Smooth muscle cell (in vitro differentiated cells): ENCODE results near the gene ELOA. TPM values are rescaled to one million over a fixed set of nuclear protein-coding genes. Genes with fewer than 3 reads are reported as not detected.

Experiments
- DNase-seq: peaks from one replicate; lab custom pipeline; 2025; ENCODE audit not compliant: unreplicated experiment; lab: John Stamatoyannopoulos, UW
- H2AFZ ChIP-seq: fragments of 200-600 bp; sonication (generic); 2 replicates; pipeline ENCODE4 v1.6.0; 2016; ENCODE audit warnings: antibody characterized with exemption, low read depth, mild to moderate bottlenecking
- H3F3A ChIP-seq: fragments of 200-600 bp; sonication (generic); 2 replicates; pipeline ENCODE4 v1.6.0; 2017; ENCODE audit warnings: antibody characterized with exemption, low read depth
- H3K27ac ChIP-seq: fragments of 200-600 bp; sonication (generic); 2 replicates; pipeline ENCODE4 v1.5.1; 2016; ENCODE audit warnings: low read depth, mild to moderate bottlenecking
- H3K27me3 ChIP-seq: fragments of 200-600 bp; sonication (generic); 2 replicates; pipeline ENCODE4 v1.6.1; 2016; ENCODE audit warnings: low read depth, mild to moderate bottlenecking
- H3K36me3 ChIP-seq: fragments of 200-600 bp; sonication (generic); 2 replicates; pipeline ENCODE4 v1.5.1; 2016; ENCODE audit warnings: low read depth
- H3K4me1 ChIP-seq: fragments of 200-600 bp; sonication (generic); 2 replicates; pipeline ENCODE4 v1.5.1; 2016; ENCODE audit warnings: low read depth
- H3K4me2 ChIP-seq: fragments of 200-600 bp; sonication (generic); 2 replicates; pipeline ENCODE4 v1.6.0; 2016; ENCODE audit warnings: mild to moderate bottlenecking
- H3K4me3 ChIP-seq: fragments of 200-600 bp; sonication (generic); 2 replicates; pipeline ENCODE4 v1.5.1; 2016; ENCODE audit warnings: mild to moderate bottlenecking
- H3K79me2 ChIP-seq: fragments of 200-600 bp; sonication (generic); 2 replicates; pipeline ENCODE4 v1.6.0; 2016; ENCODE audit warnings: low read depth, mild to moderate bottlenecking
- H3K9ac ChIP-seq: fragments of 200-600 bp; sonication (generic); 2 replicates; pipeline ENCODE4 v1.6.0; 2016; ENCODE audit warnings: low read depth
- H3K9me3 ChIP-seq: fragments of 200-600 bp; sonication (generic); replicated peaks from 2 replicates; pipeline ENCODE4 v1.5.1; 2016; ENCODE audit warnings: low read depth
- H4K20me1 ChIP-seq: fragments of 200-600 bp; sonication (generic); 2 replicates; pipeline ENCODE4 v1.6.0; 2016; ENCODE audit warnings: low read depth
- WGBS: methylation state at CpG from one replicate; pipeline ENCODE4 v1.1.7; 2016; ENCODE audit warnings: low lambda C conversion rate; 5-methylcytosine and 5-hydroxymethylcytosine counted together
- polyA plus RNA-seq: library from polyadenylated mRNA; unstranded; fragments of >200 nt; fragmentation: Nextera tagmentation; extraction: Ambion mirVana; gene quantifications from 2 replicates; pipeline ENCODE4 v1.2.1, GENCODE V29; 2016
- total RNA-seq: library from RNA; depleted of rRNA; stranded (reverse); fragments of >200 nt; gene quantifications from 2 replicates; pipeline ENCODE4 v1.2.3, GENCODE V29; 2014
- TF ChIP-seq, protein P1 (sequence below): fragments of 200-600 bp; sonication (generic); IDR thresholded peaks from 2 replicates; pipeline ENCODE4 v1.5.1; 2017; ENCODE audit warnings: borderline replicate concordance, mild to moderate bottlenecking, antibody characterized with exemption; ENCODE audit not compliant: insufficient read depth, poor library complexity, severe bottlenecking

The ELOA gene
- total and polyA plus RNA-seq, 2 experiments from 2014 or later, result 28.1 to 33.4 TPM

DNA sequence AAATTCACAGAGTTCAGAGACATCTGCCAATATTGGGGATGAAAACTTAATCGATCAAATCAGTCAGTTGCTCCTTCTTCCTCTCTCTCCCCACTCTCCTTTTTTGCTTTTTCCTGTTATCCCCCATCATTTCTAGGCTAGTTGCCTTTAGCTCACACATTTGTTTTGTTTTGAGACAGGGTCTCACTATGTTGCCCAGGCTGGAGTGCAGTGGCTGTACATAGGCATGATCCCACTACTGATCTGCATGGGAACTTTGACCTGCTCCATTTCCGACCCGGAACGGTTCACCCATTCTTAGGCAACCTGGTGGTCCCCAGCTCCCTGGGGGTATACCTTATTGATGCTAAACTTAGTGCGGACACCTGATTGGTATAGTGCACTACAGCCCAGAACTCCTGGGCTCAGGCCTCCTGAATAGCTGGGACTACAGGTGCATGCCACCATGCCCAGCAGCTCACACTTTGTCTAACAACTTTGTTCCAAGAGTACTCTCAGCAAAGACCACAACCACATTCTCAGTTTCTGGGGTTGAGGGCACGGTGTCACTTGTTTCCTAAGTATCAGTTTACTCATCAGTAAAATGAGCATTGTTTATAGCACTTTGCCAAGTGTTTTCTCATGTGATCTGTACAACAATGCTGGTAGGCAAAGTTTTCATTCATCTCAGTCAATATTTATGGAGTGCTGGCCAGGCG is 6.7 kb upstream of the ELOA start:
- H3K27me3 ChIP-seq, result no peaks in the 10 kb centered on the region
- H3K27ac ChIP-seq, result no peak overlapping the region
- peaks cover 9% of the 10 kb centered on the region for H3K79me2 ChIP-seq
- no peak overlapping the region for H3K4me2 ChIP-seq
- no peaks in the 10 kb centered on the region for H3F3A ChIP-seq
- WGBS, result 99% methylated on average over 7 of the region's 7 CpGs
- no peak overlapping the region for H3K4me3 ChIP-seq
- H2AFZ ChIP-seq, result no peak overlapping the region
- DNase-seq, result no peak
- peaks cover 53% of the 10 kb centered on the region for H4K20me1 ChIP-seq
- no peaks in the 10 kb centered on the region for H3K4me1 ChIP-seq
- H3K9me3 ChIP-seq, result no peaks in the 10 kb centered on the region
- H3K36me3 ChIP-seq, result no peaks in the 10 kb centered on the region
- TF ChIP-seq, protein P1, sequence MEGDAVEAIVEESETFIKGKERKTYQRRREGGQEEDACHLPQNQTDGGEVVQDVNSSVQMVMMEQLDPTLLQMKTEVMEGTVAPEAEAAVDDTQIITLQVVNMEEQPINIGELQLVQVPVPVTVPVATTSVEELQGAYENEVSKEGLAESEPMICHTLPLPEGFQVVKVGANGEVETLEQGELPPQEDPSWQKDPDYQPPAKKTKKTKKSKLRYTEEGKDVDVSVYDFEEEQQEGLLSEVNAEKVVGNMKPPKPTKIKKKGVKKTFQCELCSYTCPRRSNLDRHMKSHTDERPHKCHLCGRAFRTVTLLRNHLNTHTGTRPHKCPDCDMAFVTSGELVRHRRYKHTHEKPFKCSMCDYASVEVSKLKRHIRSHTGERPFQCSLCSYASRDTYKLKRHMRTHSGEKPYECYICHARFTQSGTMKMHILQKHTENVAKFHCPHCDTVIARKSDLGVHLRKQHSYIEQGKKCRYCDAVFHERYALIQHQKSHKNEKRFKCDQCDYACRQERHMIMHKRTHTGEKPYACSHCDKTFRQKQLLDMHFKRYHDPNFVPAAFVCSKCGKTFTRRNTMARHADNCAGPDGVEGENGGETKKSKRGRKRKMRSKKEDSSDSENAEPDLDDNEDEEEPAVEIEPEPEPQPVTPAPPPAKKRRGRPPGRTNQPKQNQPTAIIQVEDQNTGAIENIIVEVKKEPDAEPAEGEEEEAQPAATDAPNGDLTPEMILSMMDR, result no peak
- H3K9ac ChIP-seq, result no peak overlapping the region

DNA sequence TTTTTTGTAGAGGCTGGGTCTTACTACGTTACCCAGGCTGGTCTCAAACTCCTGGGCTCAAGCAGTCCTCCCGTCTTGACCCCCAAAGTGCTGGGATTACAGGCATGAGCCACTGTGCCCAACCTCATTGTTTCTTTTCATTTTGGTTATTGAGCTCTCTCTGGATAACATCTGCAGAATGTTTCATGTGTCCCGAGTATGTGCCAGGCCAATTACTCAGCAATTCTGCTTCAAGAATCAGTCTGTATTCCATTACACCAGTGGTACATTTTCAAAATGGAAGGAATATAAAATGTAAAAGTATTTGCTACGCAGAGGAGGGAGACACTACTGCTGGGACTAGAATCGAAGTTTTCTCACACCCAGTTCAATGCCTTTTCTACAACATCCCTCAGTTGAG is 1.7 kb upstream of the ELOA start:
- 92% methylated on average over 5 of the region's 5 CpGs for WGBS
- H3K79me2 ChIP-seq, result peaks cover 31% of the 10 kb centered on the region
- no peaks in the 10 kb centered on the region for H3K9me3 ChIP-seq
- peaks cover 13% of the 10 kb centered on the region for H3K4me1 ChIP-seq
- no peaks in the 10 kb centered on the region for H3K27me3 ChIP-seq
- no peak overlapping the region for H3K9ac ChIP-seq
- peaks cover 5% of the 10 kb centered on the region for H3F3A ChIP-seq
- no peaks in the 10 kb centered on the region for H3K36me3 ChIP-seq
- DNase-seq, result no peak
- H3K27ac ChIP-seq, result no peak overlapping the region
- no peak overlapping the region for H3K4me2 ChIP-seq
- no peak overlapping the region for H2AFZ ChIP-seq
- H3K4me3 ChIP-seq, result no peak overlapping the region
- peaks cover 41% of the 10 kb centered on the region for H4K20me1 ChIP-seq
- TF ChIP-seq, protein P1, result no peak

DNA sequence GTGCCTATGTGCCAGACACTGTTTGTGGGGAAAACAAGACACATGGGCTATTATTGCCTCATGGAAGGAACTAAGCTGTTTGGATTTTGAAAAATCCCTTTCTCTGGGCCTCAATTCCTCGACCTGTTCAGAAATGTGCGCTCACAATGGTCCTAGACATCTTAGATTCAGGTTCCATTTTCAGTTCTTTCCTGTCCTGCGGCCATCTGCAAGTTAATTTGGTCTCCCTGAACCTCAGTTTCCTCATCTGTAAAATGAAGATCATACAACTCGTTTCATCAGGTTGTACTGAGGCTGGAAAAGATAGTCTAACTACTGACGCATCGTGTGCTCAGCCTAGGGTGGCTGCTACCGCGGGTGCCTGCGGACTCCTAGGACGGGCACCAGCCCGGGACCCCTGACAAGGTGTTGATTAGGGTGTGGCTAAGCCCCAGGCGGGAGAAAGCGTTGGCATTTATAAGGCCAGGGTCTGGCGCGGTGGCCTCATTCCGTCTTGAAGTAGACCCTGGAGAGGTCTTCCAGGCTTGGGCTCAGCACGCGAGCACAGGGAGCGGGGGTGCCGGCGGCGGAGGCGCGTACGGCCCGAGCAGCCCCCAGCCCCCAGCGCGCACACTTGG is 493 bp upstream of the ELOA start:
- Histone ChIP-seq H2AFZ (peak overlapping the region; percentile 95), H3K4me1 (peaks cover 13% of the 10 kb centered on the region), H3K4me2 (peak overlapping the region; percentile 98), H3K4me3 (peak overlapping the region; percentile 95), H3K9me3 (no peaks in the 10 kb centered on the region), H3K9ac (peak overlapping the region; percentile 62), H3K27me3 (no peaks in the 10 kb centered on the region), H3K36me3 (no peaks in the 10 kb centered on the region), H3K27ac (peak overlapping the region; percentile 64), H3K79me2 (peaks cover 43% of the 10 kb centered on the region), H3F3A (peaks cover 5% of the 10 kb centered on the region), H4K20me1 (peaks cover 44% of the 10 kb centered on the region)
- peak; percentile 49 for DNase-seq
- TF ChIP-seq, protein P1, result no peak
- 18% methylated on average over 16 of the region's 28 CpGs for WGBS
